ENCODE data around the gene ALK.
"Not testable (repeated sequence)": the region's sequence is repeated elsewhere in the genome, so short reads cannot be mapped to it uniquely, and the experiment has no call there.

Gene ALK

GRCh38 chr2:29755233-29755632 lies 166.2 kb downstream of the ALK start:
- DNase-seq (ENCODE audit: low read depth), result no peak

GRCh38 chr2:29753671-29754444 lies 167.5 kb downstream of the ALK start:
- peak; percentile 90 for DNase-seq (ENCODE audit: low read depth)

- no peak for DNase-seq (ENCODE audit: low read depth)
These were observed 170.0 kb downstream of the ALK start for GRCh38 chr2:29751390-29751789.

- DNase-seq (ENCODE audit: low read depth), result not testable (repeated sequence)
These were observed 170.9 kb downstream of the ALK start for GRCh38 chr2:29750463-29750862.

- no peak for DNase-seq (ENCODE audit: low read depth)
These were observed 171.5 kb downstream of the ALK start for GRCh38 chr2:29749843-29750242.

GRCh38 chr2:29749041-29749440 lies 172.3 kb downstream of the ALK start:
- no peak for DNase-seq (ENCODE audit: low read depth)

- DNase-seq (ENCODE audit: low read depth), result peak; percentile 95
These were observed 173.5 kb downstream of the ALK start for GRCh38 chr2:29747786-29748470.

GRCh38 chr2:29744976-29745375 lies 176.4 kb downstream of the ALK start:
- no peak for DNase-seq (ENCODE audit: low read depth)

GRCh38 chr2:29743516-29743915 lies 177.9 kb downstream of the ALK start:
- DNase-seq (ENCODE audit: low read depth), result no peak

GRCh38 chr2:29742656-29743055 lies 178.7 kb downstream of the ALK start:
- no peak for DNase-seq (ENCODE audit: low read depth)

- no peak for DNase-seq (ENCODE audit: low read depth)
These were observed 180.3 kb downstream of the ALK start for GRCh38 chr2:29741132-29741531.

GRCh38 chr2:29733965-29734364 lies 187.4 kb downstream of the ALK start:
- DNase-seq (ENCODE audit: low read depth), result no peak

GRCh38 chr2:29733213-29733612 lies 188.2 kb downstream of the ALK start:
- DNase-seq (ENCODE audit: low read depth), result no peak

- DNase-seq (ENCODE audit: low read depth), result no peak
These were observed 189.4 kb downstream of the ALK start for GRCh38 chr2:29731948-29732347.

GRCh38 chr2:29729932-29730331 lies 191.5 kb downstream of the ALK start:
- no peak for DNase-seq (ENCODE audit: low read depth)

GRCh38 chr2:29729401-29729800 lies 192.0 kb downstream of the ALK start:
- no peak for DNase-seq (ENCODE audit: low read depth)

- no peak for DNase-seq (ENCODE audit: low read depth)
These were observed 194.4 kb downstream of the ALK start for GRCh38 chr2:29726976-29727375.

- DNase-seq (ENCODE audit: low read depth), result no peak
These were observed 195.8 kb downstream of the ALK start for GRCh38 chr2:29725610-29726009.

- no peak for DNase-seq (ENCODE audit: low read depth)
These were observed 197.1 kb downstream of the ALK start for GRCh38 chr2:29724282-29724681.

GRCh38 chr2:29723255-29724001 lies 198.0 kb downstream of the ALK start:
- no peak for DNase-seq (ENCODE audit: low read depth)

GRCh38 chr2:29719639-29720038 lies 201.7 kb downstream of the ALK start:
- DNase-seq (ENCODE audit: low read depth), result no peak

GRCh38 chr2:29718076-29718686 lies 203.2 kb downstream of the ALK start:
- no peak for DNase-seq (ENCODE audit: low read depth)

- DNase-seq (ENCODE audit: low read depth), result no peak
These were observed 205.7 kb downstream of the ALK start for GRCh38 chr2:29715655-29716054.

Data from stromal cell of bone marrow (primary cell).